GM19372 (cell line): ENCODE results near the gene SYNE1.
"Not testable (repeated sequence)": the region's sequence is repeated elsewhere in the genome, so short reads cannot be mapped to it uniquely, and the experiment has no call there.

Experiments
- ATAC-seq: cut with Tn5 transposase; IDR thresholded peaks from one replicate; pipeline ENCODE4 v1.9.1; 2021; ENCODE audit warnings: mild to moderate bottlenecking, low read depth, moderate library complexity; ENCODE audit not compliant: unreplicated experiment

Gene SYNE1

DNA sequence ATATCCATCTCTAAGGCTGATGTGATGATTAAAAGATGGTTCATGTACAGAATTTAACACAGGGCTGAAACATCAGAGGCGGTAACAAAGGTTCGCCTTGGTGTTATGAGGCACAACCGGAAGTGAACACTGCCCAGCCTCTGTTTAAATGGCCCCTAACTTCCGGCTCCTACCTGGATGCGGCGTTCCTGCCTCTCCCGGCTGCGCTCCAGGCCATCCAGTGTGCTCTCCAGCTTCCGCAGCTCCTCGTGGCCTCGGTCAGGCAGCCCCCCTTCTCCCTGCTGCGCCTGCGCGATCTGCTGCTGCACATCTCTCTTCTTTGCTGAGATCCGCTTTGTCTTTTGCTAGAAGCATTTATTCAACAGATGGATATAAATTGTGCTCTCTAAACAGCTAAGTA lies 195.3 kb downstream of the SYNE1 start:
- no peak for ATAC-seq

- no peak for ATAC-seq
These were observed 201.3 kb downstream of the SYNE1 start for GRCh38 chr6:152435816-152436215.

DNA sequence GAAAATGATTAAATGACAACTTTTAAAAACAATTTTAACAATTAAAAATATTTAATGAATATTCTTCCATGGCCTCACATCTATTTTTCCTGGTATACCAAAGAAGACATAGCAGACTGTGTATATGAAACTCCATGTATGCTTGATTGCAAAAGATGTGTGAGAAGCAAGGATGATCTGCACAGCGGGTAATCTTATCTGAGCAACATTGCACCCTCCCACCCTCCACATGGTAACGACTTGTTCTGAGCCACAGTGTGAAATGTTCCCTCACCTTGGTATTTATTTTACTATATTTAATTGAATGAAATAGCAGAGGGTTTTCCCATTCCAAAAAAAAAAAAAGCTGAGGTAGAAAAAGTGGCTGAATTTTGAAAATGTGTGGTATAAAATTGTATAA lies 204.4 kb downstream of the SYNE1 start:
- no peak for ATAC-seq

DNA sequence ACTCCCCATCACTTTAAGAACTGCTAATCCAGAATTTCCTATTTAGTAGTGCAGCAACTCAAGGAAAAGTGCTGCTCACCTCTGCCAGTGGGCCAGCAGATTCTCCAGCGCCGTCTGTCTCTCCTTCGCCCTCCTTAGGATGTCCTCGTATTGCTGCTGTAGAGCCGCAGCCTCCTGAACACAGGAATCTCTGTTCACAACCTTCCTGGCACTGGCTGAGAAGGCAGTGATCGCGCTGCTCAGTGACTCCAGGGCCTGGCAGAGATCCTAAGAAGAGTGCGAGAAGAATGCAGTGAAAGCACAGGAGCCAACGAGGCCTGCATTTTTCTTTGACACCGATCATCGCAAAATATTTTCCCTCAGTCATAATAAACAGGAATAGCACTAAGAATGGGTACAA lies 209.0 kb downstream of the SYNE1 start:
- ATAC-seq = no peak

DNA sequence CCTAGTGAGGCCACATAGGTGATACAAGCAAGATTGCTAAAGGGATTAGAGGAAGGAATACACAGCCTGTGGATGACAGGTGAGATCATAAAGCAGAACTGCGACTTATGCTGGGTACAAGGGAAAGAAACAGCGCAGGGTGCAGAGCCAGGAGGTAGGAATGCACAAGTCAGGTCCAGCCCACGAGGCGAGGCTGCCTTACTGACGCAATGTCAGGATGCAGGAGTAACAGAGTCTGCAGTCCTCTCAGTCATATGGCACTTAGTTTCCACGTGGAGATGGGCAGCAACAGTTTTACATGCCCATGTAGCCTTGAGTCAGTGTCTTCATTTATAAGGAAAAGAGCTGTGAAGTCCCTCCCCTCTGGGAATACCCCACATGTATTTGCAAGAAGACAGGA lies 210.9 kb downstream of the SYNE1 start:
- ATAC-seq = no peak

DNA sequence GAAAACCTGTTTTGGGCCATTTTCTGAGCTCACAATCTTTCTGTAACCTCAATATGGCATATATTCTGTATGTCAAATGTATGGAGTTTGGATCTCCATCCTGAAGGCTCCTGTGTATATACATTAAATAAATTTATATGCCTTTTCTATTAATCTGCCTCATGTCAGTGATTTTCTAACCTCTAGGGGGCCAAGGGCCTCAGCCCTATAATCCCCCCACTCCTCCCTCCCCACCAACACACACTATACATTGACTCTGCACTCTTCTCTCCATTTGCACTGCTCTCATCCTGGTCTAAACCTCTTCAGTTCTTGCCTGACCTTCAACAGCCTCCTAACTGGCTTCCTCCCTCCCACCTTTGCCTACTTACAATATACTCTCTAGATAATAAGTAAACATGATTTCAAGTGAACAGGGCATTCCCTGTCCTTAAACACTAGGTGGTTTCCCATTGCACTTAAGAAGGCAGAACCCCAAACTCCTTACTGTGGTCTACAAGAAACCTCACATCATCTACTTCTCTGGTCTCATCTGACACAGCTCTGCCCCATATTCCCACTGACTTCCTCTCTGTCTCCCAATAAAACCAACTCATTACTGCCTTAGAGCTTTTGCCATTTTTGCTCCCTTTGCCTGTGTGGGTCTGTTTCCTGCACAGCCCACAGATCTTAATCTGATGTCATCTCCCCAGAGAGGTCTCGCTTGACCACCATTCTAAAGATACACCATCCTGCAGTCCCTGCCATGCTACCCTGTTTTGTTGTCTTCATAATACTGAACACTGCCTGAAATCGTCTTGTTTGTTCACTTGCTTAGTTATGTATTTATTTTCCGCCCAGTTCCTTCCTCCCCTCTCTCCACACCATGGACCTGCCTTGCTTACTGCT lies 213.7 kb downstream of the SYNE1 start:
- peak; percentile 60 for ATAC-seq

DNA sequence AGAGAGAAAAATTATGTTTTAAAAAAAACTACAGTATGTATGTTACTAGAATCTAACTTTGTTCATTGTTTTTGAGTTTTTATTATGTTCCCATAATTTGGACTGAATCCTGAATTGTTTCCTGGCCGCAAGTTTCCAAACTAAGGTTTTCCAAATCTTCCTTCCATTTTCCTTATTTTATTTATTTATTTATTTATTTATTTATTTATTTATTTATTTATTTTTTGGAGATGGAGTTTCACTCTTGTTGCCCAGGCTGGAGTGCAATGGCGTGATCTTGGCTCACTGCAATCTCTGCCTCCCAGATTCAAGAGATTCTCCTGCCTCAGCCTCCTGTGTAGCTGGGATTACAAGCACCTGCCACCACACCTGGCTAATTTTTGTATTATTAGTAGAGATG lies 215.7 kb downstream of the SYNE1 start:
- not testable (repeated sequence) for ATAC-seq

DNA sequence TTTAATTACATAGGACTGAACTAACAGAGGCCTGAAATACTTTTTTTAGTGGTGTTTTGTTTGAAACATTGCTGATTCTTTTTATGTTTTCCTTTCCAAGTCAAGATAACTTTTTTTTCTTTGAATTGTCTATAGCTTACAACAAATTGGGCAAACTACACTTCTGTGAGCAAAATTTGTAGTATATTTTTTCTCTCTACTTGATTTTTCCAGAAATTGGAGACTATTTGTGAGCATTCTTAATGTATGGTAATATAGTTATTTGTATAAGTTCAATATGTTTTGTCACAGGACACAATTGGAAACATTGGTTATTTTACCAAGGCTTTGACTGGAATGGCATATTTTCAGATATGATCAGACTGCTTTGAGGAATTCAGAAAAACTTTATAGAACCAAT lies 216.5 kb downstream of the SYNE1 start:
- no peak for ATAC-seq

DNA sequence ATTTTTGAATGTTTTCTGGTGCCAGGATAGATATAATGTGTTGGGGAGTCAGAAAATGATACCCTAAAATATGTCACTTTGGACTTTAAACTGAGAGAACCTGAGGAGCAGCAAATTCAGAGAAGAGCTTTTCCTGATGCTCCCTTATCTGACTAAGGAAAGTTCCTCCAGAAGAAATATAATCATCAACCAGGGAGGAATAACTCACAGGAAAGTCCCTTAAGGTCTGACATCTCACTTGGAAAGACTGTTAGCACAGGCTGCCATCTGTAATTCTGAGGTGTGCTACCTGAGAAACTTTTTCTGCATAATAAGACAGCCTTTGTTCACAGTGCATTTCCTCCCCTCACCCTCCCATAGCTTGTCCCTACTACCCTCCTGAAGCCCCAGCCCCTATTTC lies 218.6 kb downstream of the SYNE1 start:
- ATAC-seq = no peak

GRCh38 chr6:152416652-152417051 lies 220.5 kb downstream of the SYNE1 start:
- no peak for ATAC-seq

DNA sequence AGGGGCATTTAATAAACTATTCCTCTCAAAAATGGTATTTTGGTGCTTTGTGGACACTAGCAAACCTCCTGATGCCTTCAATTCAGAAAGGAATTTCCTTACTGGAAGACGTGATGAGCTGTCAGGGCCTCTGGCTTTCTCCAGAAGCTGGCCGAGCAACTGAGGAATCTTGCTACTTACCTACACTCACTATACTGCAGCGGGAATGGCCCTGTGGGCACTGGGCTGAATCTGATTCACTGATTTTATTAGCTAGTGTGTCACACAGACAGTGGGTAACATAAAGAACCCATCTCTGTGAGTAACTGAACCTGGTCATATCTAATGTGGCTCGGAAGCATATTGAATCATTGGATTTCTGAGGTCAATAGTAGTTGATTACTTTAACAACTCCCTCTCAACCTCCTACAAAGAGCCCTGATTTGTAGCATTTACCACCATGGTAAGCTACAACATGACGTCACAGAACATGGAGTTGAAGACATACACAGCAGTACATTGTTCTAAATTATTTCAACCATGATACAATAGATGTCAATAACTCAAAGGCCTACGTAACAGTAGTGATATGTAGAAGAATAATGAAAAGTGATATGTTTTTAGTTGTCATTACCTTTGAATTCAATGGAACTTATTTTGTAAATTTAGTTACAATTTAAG lies 232.1 kb downstream of the SYNE1 start:
- no peak for ATAC-seq

- peak; percentile 74 for ATAC-seq
These were observed 232.9 kb downstream of the SYNE1 start for GRCh38 chr6:152404086-152404857.

DNA sequence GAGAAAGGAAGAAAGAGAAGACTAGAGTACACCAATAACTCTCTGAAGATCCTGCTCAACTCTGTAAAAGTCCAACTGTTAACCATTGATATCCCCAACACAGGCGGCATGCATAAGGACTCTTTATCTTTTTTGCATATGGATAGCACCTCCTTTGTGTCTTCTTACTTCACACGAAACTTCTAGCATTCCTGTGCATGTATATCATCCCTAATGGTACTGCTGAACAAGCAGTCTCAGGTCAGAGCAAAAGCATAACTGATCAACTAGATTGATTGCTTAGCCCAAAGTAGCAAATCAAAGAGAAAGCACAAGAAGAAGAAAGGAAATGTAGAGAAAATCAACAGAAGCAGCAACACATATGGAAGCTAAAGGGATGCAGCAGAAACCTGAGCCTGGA lies 234.4 kb downstream of the SYNE1 start:
- no peak for ATAC-seq

GRCh38 chr6:152401978-152402377 lies 235.2 kb downstream of the SYNE1 start:
- ATAC-seq = no peak

DNA sequence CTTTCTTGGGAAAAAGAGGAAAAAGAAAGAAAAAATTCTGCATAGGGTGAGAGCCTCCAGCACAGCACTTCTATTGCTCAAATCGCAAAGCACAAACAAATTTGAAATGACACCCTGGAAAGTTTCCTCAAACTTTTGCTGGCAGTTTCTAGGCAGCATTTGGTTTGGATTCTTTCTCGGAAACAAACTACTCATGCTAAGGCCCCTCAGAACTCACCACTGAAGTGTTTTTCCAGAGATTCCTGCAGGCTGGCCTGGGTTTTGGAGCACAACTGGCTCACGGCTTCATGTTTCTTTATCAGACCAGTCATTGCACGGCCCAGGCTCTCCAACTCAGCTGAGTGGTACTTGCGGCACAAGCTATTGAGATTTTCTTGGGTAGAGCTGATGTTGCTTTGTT lies 237.8 kb downstream of the SYNE1 start:
- ATAC-seq = no peak

DNA sequence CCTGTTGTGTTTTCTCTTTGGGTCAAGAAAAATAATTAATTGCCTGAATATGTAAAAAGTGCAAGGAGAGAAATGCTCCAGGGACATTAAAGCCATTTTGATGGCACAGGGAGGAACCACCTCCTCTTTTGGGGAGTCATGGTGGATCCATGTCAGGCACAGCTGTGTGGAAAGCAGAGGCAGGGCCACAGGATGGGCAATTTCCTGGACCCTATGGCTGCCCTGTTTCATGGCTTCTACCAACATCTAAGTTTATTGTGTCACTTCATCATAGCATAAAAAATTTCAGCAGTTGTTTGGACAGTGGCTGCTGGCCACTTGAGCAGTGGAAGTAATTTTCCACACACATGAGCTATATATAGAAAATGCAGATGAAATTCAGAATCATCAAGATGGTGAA lies 238.2 kb downstream of the SYNE1 start:
- ATAC-seq = no peak

DNA sequence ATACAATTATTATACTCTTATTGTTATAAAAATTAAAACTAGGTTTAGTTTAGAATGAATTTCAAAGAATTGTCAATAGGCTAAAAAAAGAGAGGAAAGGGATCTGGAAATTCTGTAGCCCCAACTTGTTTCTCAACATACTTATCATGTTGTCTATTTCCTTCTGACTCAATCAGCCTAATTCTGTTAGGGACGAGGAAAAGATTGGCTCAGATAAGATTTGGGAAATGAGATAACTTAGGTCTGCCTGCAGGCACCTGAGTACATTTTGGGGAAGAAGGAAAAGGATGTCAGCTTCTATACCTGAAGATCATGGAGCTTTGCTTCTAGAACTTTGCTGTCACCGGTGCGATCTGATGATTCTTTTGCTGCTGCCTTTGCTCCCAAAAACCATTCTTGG lies 238.8 kb downstream of the SYNE1 start:
- no peak for ATAC-seq

- ATAC-seq = no peak
These were observed 242.9 kb downstream of the SYNE1 start for GRCh38 chr6:152394303-152394702.

- no peak for ATAC-seq
These were observed 245.8 kb downstream of the SYNE1 start for GRCh38 chr6:152391179-152391880.

- no peak for ATAC-seq
These were observed 250.1 kb downstream of the SYNE1 start for GRCh38 chr6:152387091-152387490.

- ATAC-seq = no peak
These were observed 251.0 kb downstream of the SYNE1 start for GRCh38 chr6:152386131-152386530.
